Activated CD4-positive, alpha-beta T cell treated with anti-CD3 and anti-CD28 coated beads, Interleukin-2, Interleukin-6, amounts not matched to agents 100 ng/mL and 50 ng/mL, durations not matched to agents 16 hours and 8 hours (primary cell): ENCODE results near the gene ABCB8.

Source experiments
- DNase-seq: peaks from one replicate; pipeline ENCODE4 v3.0.0-alpha.2; 2020

Gene ABCB8

GRCh38 chr7:151076863-151077704 lies 48.8 kb downstream of the ABCB8 start:
- DNase-seq = no peak

- no peak for DNase-seq
These were observed 49.5 kb downstream of the ABCB8 start for GRCh38 chr7:151077705-151078232.

GRCh38 chr7:151078233-151079040 lies 50.2 kb downstream of the ABCB8 start:
- no peak for DNase-seq

GRCh38 chr7:151079199-151079910 lies 51.1 kb downstream of the ABCB8 start:
- no peak for DNase-seq

- peak; percentile 33 for DNase-seq
These were observed 51.8 kb downstream of the ABCB8 start for GRCh38 chr7:151080067-151080521.

GRCh38 chr7:151080522-151081169 lies 52.4 kb downstream of the ABCB8 start, which contains the start of gene FASTK:
TSS of gene FASTK (minus strand) at chr7:151080809. CDS start at chr7:151080766, 43 bp downstream.
- DNase-seq = peak; percentile 94

GRCh38 chr7:151081170-151082101 lies 53.2 kb downstream of the ABCB8 start:
- DNase-seq = no peak

- no peak for DNase-seq
These were observed 54.2 kb downstream of the ABCB8 start for GRCh38 chr7:151082141-151083070.

- peak; percentile 88 for DNase-seq
These were observed 55.0 kb downstream of the ABCB8 start, which contains the start of gene TMUB1 for GRCh38 chr7:151083071-151083823. TSS of gene TMUB1 (minus strand) at chr7:151083493. CDS start at chr7:151082563, 930 bp downstream.

GRCh38 chr7:151083824-151084160 lies 55.5 kb downstream of the ABCB8 start:
- no peak for DNase-seq

GRCh38 chr7:151085329-151085690 lies 57.1 kb downstream of the ABCB8 start:
- no peak for DNase-seq

- DNase-seq = peak; percentile 78
These were observed 57.7 kb downstream of the ABCB8 start, which contains the start of gene AGAP3 for GRCh38 chr7:151085691-151086620. TSS of gene AGAP3 (plus strand) at chr7:151086475. CDS start at chr7:151086742, 267 bp downstream.

GRCh38 chr7:151086802-151087244 lies 58.6 kb downstream of the ABCB8 start:
- DNase-seq = peak; percentile 50

- peak; percentile 54 for DNase-seq
These were observed 59.2 kb downstream of the ABCB8 start for GRCh38 chr7:151087245-151088018.

- no peak for DNase-seq
These were observed 60.0 kb downstream of the ABCB8 start for GRCh38 chr7:151088019-151088855.
